Smooth muscle cell (in vitro differentiated cells): ENCODE data around the gene FRMPD4. TPM values are rescaled to one million over a fixed set of nuclear protein-coding genes. Genes with fewer than 3 reads are reported as not detected.

Experiments used
- DNase-seq: peaks from one replicate; lab custom pipeline; 2025; ENCODE audit not compliant: unreplicated experiment; lab: John Stamatoyannopoulos, UW
- H2AFZ ChIP-seq: fragments of 200-600 bp; sonication (generic); 2 replicates; pipeline ENCODE4 v1.6.0; 2016; ENCODE audit warnings: antibody characterized with exemption, low read depth, mild to moderate bottlenecking
- H3F3A ChIP-seq: fragments of 200-600 bp; sonication (generic); 2 replicates; pipeline ENCODE4 v1.6.0; 2017; ENCODE audit warnings: antibody characterized with exemption, low read depth
- H3K27ac ChIP-seq: fragments of 200-600 bp; sonication (generic); 2 replicates; pipeline ENCODE4 v1.5.1; 2016; ENCODE audit warnings: low read depth, mild to moderate bottlenecking
- H3K27me3 ChIP-seq: fragments of 200-600 bp; sonication (generic); 2 replicates; pipeline ENCODE4 v1.6.1; 2016; ENCODE audit warnings: low read depth, mild to moderate bottlenecking
- H3K36me3 ChIP-seq: fragments of 200-600 bp; sonication (generic); 2 replicates; pipeline ENCODE4 v1.5.1; 2016; ENCODE audit warnings: low read depth
- H3K4me1 ChIP-seq: fragments of 200-600 bp; sonication (generic); 2 replicates; pipeline ENCODE4 v1.5.1; 2016; ENCODE audit warnings: low read depth
- H3K4me2 ChIP-seq: fragments of 200-600 bp; sonication (generic); 2 replicates; pipeline ENCODE4 v1.6.0; 2016; ENCODE audit warnings: mild to moderate bottlenecking
- H3K4me3 ChIP-seq: fragments of 200-600 bp; sonication (generic); 2 replicates; pipeline ENCODE4 v1.5.1; 2016; ENCODE audit warnings: mild to moderate bottlenecking
- H3K79me2 ChIP-seq: fragments of 200-600 bp; sonication (generic); 2 replicates; pipeline ENCODE4 v1.6.0; 2016; ENCODE audit warnings: low read depth, mild to moderate bottlenecking
- H3K9ac ChIP-seq: fragments of 200-600 bp; sonication (generic); 2 replicates; pipeline ENCODE4 v1.6.0; 2016; ENCODE audit warnings: low read depth
- H3K9me3 ChIP-seq: fragments of 200-600 bp; sonication (generic); replicated peaks from 2 replicates; pipeline ENCODE4 v1.5.1; 2016; ENCODE audit warnings: low read depth
- H4K20me1 ChIP-seq: fragments of 200-600 bp; sonication (generic); 2 replicates; pipeline ENCODE4 v1.6.0; 2016; ENCODE audit warnings: low read depth
- CTCF ChIP-seq: fragments of 200-600 bp; sonication (generic); IDR thresholded peaks from 2 replicates; pipeline ENCODE4 v1.5.1; 2017; ENCODE audit warnings: borderline replicate concordance, mild to moderate bottlenecking, antibody characterized with exemption; ENCODE audit not compliant: insufficient read depth, poor library complexity, severe bottlenecking
- WGBS: methylation state at CpG from one replicate; pipeline ENCODE4 v1.1.7; 2016; ENCODE audit warnings: low lambda C conversion rate; 5-methylcytosine and 5-hydroxymethylcytosine counted together
- polyA plus RNA-seq: library from polyadenylated mRNA; unstranded; fragments of >200 nt; fragmentation: Nextera tagmentation; extraction: Ambion mirVana; gene quantifications from 2 replicates; pipeline ENCODE4 v1.2.1, GENCODE V29; 2016
- total RNA-seq: library from RNA; depleted of rRNA; stranded (reverse); fragments of >200 nt; gene quantifications from 2 replicates; pipeline ENCODE4 v1.2.3, GENCODE V29; 2014

The FRMPD4 gene
- total and polyA plus RNA-seq, 2 experiments from 2014 or later = 0.13 TPM; not detected in 1

- H3K9ac ChIP-seq = no peak overlapping the region
- H3K4me2 ChIP-seq = no peak overlapping the region
- no peak overlapping the region for H2AFZ ChIP-seq
- H3K27ac ChIP-seq = no peak overlapping the region
- H3K36me3 ChIP-seq = no peaks in the 10 kb centered on the region
- no peak for DNase-seq
- 70% methylated on average over 4 of the region's 4 CpGs for WGBS
- no peak for TF ChIP-seq CTCF
- no peaks in the 10 kb centered on the region for H3K27me3 ChIP-seq
- H3K79me2 ChIP-seq = no peaks in the 10 kb centered on the region
- H3K9me3 ChIP-seq = peaks cover 6% of the 10 kb centered on the region
- H3K4me1 ChIP-seq = no peaks in the 10 kb centered on the region
- H3K4me3 ChIP-seq = no peak overlapping the region
- H4K20me1 ChIP-seq = no peaks in the 10 kb centered on the region
- H3F3A ChIP-seq = no peaks in the 10 kb centered on the region
Observed at GRCh38 chrX:12297353-12297752, 159.1 kb downstream of the FRMPD4 start.

GRCh38 chrX:12301288-12301687, 163.0 kb downstream of the FRMPD4 start:
- no peak overlapping the region for H3K4me2 ChIP-seq
- no peak overlapping the region for H3K27ac ChIP-seq
- H3K36me3 ChIP-seq = no peaks in the 10 kb centered on the region
- TF ChIP-seq CTCF = no peak
- H3K79me2 ChIP-seq = no peaks in the 10 kb centered on the region
- H3K4me1 ChIP-seq = no peaks in the 10 kb centered on the region
- no peaks in the 10 kb centered on the region for H3F3A ChIP-seq
- no peak overlapping the region for H3K4me3 ChIP-seq
- DNase-seq = no peak
- H3K9ac ChIP-seq = no peak overlapping the region
- H3K9me3 ChIP-seq = peaks cover 3% of the 10 kb centered on the region
- no peak overlapping the region for H2AFZ ChIP-seq
- H4K20me1 ChIP-seq = no peaks in the 10 kb centered on the region
- no peaks in the 10 kb centered on the region for H3K27me3 ChIP-seq
- WGBS = 79% methylated on average over 3 of the region's 3 CpGs

- Histone ChIP-seq H2AFZ (no peak overlapping the region), H3K4me2 (no peak overlapping the region), H3K27ac (no peak overlapping the region), H3K4me3 (no peak overlapping the region), H3K9me3 (peaks cover 3% of the 10 kb centered on the region), H3K27me3 (no peaks in the 10 kb centered on the region), H3F3A (no peaks in the 10 kb centered on the region), H3K36me3 (no peaks in the 10 kb centered on the region), H4K20me1 (no peaks in the 10 kb centered on the region), H3K4me1 (no peaks in the 10 kb centered on the region), H3K9ac (no peak overlapping the region), H3K79me2 (no peaks in the 10 kb centered on the region)
- 24% methylated on average over 2 of the region's 2 CpGs for WGBS
- DNase-seq = no peak
- TF ChIP-seq CTCF = no peak
Observed at GRCh38 chrX:12304261-12304660, 166.0 kb downstream of the FRMPD4 start.

GRCh38 chrX:12307961-12308360, 169.7 kb downstream of the FRMPD4 start:
- H3K27me3 ChIP-seq = no peaks in the 10 kb centered on the region
- H3K9me3 ChIP-seq = no peaks in the 10 kb centered on the region
- H3K36me3 ChIP-seq = no peaks in the 10 kb centered on the region
- no peaks in the 10 kb centered on the region for H4K20me1 ChIP-seq
- H3K27ac ChIP-seq = no peak overlapping the region
- no peaks in the 10 kb centered on the region for H3K4me1 ChIP-seq
- TF ChIP-seq CTCF = no peak
- no peak overlapping the region for H3K4me2 ChIP-seq
- no peak overlapping the region for H3K9ac ChIP-seq
- 62% methylated on average over 2 of the region's 2 CpGs for WGBS
- no peak for DNase-seq
- no peak overlapping the region for H2AFZ ChIP-seq
- no peaks in the 10 kb centered on the region for H3F3A ChIP-seq
- no peaks in the 10 kb centered on the region for H3K79me2 ChIP-seq
- no peak overlapping the region for H3K4me3 ChIP-seq
